Activated CD8-positive, alpha-beta T cell treated with anti-CD3 and anti-CD28 coated beads, Interleukin-2, amount 10 ng/mL, durations not matched to agents 7 days and 5 days (primary cell): ENCODE results near the gene CSTPP1. TPM values are rescaled to one million over a fixed set of nuclear protein-coding genes. Genes with fewer than 3 reads are reported as not detected.
"Not testable (repeated sequence)": the region's sequence is repeated elsewhere in the genome, so short reads cannot be mapped to it uniquely, and the experiment has no call there.

ENCODE experiments used
- ATAC-seq: fragments of 150-1000 bp; cut with Tn5 transposase; one replicate; pipeline ENCODE4 v1.10.0; 2021; ENCODE audit warnings: moderate library complexity
- CTCF ChIA-PET: fragments of 350-600 bp; sonication (Branson Sonifier 250); formaldehyde crosslinking; loops from one replicate; lab custom pipeline; 2021; ENCODE audit warnings: antibody characterized with exemption; lab: Charles Lee
- POLR2A ChIA-PET: fragments of 350-600 bp; sonication (Branson Sonifier 250); formaldehyde crosslinking; loops from one replicate; lab custom pipeline; 2021; ENCODE audit warnings: antibody characterized with exemption; lab: Charles Lee
- DNase-seq: peaks from one replicate; pipeline ENCODE4 v3.0.0-alpha.2; 2020
- H3K27ac Mint-ChIP-seq: one replicate; pipeline ENCODE4 v1.8.0; 2021; ENCODE audit warnings: mild to moderate bottlenecking, mixed read lengths
- H3K27me3 Mint-ChIP-seq: one replicate; pipeline ENCODE4 v1.8.0; 2021; ENCODE audit warnings: low read depth, mixed read lengths
- H3K36me3 Mint-ChIP-seq: one replicate; pipeline ENCODE4 v1.8.0; 2021; ENCODE audit warnings: low read depth, mixed read lengths
- H3K4me1 Mint-ChIP-seq: one replicate; pipeline ENCODE4 v1.8.0; 2021; ENCODE audit warnings: low read depth, mixed read lengths
- H3K4me3 Mint-ChIP-seq: one replicate; pipeline ENCODE4 v1.8.0; 2021; ENCODE audit warnings: mild to moderate bottlenecking, mixed read lengths
- H3K9me3 Mint-ChIP-seq: one replicate; pipeline ENCODE4 v1.8.0; 2022; ENCODE audit warnings: mixed read lengths; ENCODE audit not compliant: insufficient read depth
- total RNA-seq, 2 experiments: library from RNA; stranded (reverse); gene quantifications; one replicate each; pipeline ENCODE4 v1.2.3, GENCODE V29; 2021

The CSTPP1 gene
- total RNA-seq, 2 experiments from 2014 or later = 15.6 to 15.8 TPM

- ChIA-PET CTCF (no interaction called here), POLR2A (no interaction called here)
- Mint-ChIP-seq H3K36me3 (no peaks in the 10 kb centered on the region), H3K4me3 (no peak overlapping the region), H3K4me1 (peaks cover 8% of the 10 kb centered on the region), H3K27ac (no peak overlapping the region), H3K27me3 (no peaks in the 10 kb centered on the region), H3K9me3 (no peaks in the 10 kb centered on the region)
- ATAC-seq (no peak), DNase-seq (no peak)
Measured at GRCh38 chr11:47083913-47084312, 147.4 kb downstream of the CSTPP1 start.

DNA sequence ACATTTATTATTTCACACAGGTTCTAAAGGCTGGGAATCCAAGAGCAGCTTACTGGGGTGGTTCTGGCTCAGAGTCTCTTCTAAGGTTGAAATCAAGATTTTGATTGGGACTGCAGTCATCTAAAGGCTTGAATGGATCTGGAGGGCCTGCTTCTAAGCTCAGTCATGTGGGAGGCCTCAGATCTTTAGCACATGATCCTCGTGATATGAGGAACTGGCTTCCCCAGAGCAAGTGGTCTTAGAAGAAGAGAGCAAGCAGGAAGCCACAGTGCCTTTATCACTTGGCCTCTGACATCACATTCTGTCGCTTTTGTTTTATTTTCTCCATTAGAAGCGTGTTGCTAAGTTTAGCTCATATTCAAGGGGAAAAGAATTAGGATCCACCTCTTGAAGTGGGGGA is 151.2 kb downstream of the CSTPP1 start:
- no peak overlapping the region for H3K4me3 Mint-ChIP-seq
- H3K36me3 Mint-ChIP-seq = no peaks in the 10 kb centered on the region
- H3K27ac Mint-ChIP-seq = no peak overlapping the region
- DNase-seq (no peak), ATAC-seq (peak; percentile 47)
- POLR2A ChIA-PET = no interaction called here
- peaks cover 8% of the 10 kb centered on the region for H3K4me1 Mint-ChIP-seq
- H3K9me3 Mint-ChIP-seq = no peaks in the 10 kb centered on the region
- H3K27me3 Mint-ChIP-seq = no peaks in the 10 kb centered on the region
- CTCF ChIA-PET = no interaction called here

- no peak overlapping the region for H3K4me3 Mint-ChIP-seq
- CTCF ChIA-PET = interaction anchor here (1.0 kb wide), 1 partner anchor 46 kb away, joined by 3 read pairs; no protein-coding TSS in a partner anchor
- H3K4me1 Mint-ChIP-seq = no peaks in the 10 kb centered on the region
- POLR2A ChIA-PET = no interaction called here
- DNase-seq (no peak), ATAC-seq (no peak)
- no peaks in the 10 kb centered on the region for H3K27me3 Mint-ChIP-seq
- H3K36me3 Mint-ChIP-seq = no peaks in the 10 kb centered on the region
- no peak overlapping the region for H3K27ac Mint-ChIP-seq
- no peaks in the 10 kb centered on the region for H3K9me3 Mint-ChIP-seq
Measured at GRCh38 chr11:47093541-47093940, 157.0 kb downstream of the CSTPP1 start.

DNA sequence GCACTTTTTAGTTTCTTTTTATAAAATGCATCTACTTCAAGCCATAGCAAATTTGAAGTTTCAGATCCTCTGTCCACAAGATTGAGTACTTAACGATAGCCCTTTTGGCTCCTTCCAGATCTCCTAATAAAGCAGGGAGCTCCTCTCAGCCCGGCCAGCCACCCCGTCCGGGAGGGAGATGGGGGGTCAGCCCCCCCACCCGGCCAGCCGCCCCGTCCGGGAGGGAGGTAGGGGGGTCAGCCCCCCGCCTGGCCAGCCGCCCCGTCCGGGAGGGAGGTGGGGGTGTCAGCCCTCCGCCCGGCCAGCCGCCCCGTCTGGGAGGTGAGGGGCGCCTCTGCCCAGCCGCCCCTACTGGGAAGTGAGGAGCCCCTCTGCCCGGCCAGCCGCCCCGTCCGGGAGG is 160.3 kb downstream of the CSTPP1 start:
- H3K4me1 Mint-ChIP-seq, CTCF ChIA-PET, H3K27me3 Mint-ChIP-seq, H3K27ac Mint-ChIP-seq, ATAC-seq, DNase-seq, H3K9me3 Mint-ChIP-seq, H3K36me3 Mint-ChIP-seq, H3K4me3 Mint-ChIP-seq, POLR2A ChIA-PET: not testable (repeated sequence)

DNA sequence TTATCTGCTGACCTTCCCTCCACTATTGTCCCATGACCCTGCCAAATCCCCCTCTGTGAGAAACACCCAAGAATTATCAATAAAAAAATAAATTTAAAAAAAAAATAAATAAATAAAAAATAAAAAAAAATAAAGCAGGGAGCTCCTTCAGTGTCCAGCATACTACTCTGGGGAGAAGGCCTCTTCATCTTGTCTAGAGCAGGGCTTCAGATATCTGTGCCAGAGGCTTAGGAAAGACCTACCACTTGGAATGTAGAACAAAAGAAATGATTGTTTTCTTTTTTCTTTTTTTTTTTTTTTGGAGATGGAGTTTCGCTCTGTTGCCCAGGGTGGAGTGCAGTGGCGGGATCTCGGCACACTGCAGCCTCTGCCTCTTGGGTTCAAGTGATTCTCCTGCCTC is 161.7 kb downstream of the CSTPP1 start:
- CTCF ChIA-PET, H3K9me3 Mint-ChIP-seq, H3K4me3 Mint-ChIP-seq, H3K4me1 Mint-ChIP-seq, H3K36me3 Mint-ChIP-seq, DNase-seq, ATAC-seq, POLR2A ChIA-PET, H3K27me3 Mint-ChIP-seq, H3K27ac Mint-ChIP-seq: not testable (repeated sequence)

DNA sequence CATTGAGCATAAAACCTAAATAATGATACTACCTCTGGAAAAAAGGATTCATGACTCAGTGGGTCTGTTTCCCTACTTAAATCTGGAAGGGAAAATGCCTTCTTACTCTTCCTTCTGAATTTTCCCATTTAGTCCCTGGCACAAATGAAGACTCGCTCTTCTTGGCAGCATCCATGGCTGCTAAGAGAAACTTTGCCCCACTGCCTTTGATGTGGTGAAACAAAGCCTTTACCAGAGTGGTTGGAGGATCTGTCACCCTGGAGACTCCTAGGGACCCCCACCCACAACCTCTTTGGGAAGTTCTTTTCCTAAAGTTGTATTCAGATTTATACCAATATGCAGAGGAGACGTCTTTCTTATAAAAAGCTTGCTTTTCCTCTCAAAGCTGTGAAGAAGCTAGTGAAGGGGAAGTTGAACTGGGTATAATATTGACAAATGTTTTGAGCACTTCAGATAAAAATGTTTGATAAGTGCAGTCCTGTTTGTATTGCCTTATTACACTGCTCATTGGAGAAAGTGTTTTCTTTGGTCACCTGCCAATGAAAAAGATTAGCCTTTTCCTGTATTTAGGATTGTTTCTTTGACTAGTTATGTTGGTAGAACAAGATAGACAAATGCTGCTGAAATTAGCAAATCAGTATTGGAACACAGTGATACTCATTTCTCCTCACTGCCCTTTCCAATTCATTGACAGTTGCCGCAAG is 162.8 kb downstream of the CSTPP1 start:
- Mint-ChIP-seq H3K4me3 (no peak overlapping the region), H3K36me3 (no peaks in the 10 kb centered on the region), H3K9me3 (no peaks in the 10 kb centered on the region), H3K27me3 (no peaks in the 10 kb centered on the region), H3K27ac (no peak overlapping the region), H3K4me1 (no peaks in the 10 kb centered on the region)
- POLR2A ChIA-PET = no interaction called here
- DNase-seq (no peak), ATAC-seq (no peak)
- CTCF ChIA-PET = no interaction called here

DNA sequence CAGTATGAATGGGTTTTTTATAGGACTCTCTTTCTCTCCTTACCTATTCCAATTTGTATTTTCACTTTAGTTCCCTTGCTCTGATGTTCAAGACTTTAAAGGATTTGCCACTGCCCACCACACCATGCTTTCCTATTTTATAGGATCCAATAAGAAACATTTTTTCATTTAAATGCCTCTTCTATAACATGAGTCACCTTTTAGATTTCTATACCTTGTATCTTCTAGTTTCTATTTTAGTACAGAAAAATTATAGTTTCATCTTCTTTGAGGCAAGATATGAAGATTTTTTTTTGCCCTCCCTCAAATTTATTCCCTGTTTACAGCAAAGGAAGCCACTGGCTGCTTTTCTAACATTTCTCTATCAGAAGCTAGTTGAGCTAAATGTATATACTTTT is 163.4 kb downstream of the CSTPP1 start:
- CTCF ChIA-PET = no interaction called here

GRCh38 chr11:47101406-47101805 is 164.8 kb downstream of the CSTPP1 start:
- no peaks in the 10 kb centered on the region for H3K36me3 Mint-ChIP-seq
- no peak for ATAC-seq
- H3K4me1 Mint-ChIP-seq = no peaks in the 10 kb centered on the region
- no peak for DNase-seq
- CTCF ChIA-PET = no interaction called here
- no peak overlapping the region for H3K4me3 Mint-ChIP-seq
- H3K27me3 Mint-ChIP-seq = no peaks in the 10 kb centered on the region
- H3K9me3 Mint-ChIP-seq = no peaks in the 10 kb centered on the region
- no peak overlapping the region for H3K27ac Mint-ChIP-seq
- POLR2A ChIA-PET = no interaction called here

More for the DNA sequence above, 163.4 kb downstream of the CSTPP1 start:
- no peak overlapping the region for H3K4me3 Mint-ChIP-seq
- no peaks in the 10 kb centered on the region for H3K4me1 Mint-ChIP-seq
- H3K27me3 Mint-ChIP-seq = no peaks in the 10 kb centered on the region
- POLR2A ChIA-PET = no interaction called here
- no peak overlapping the region for H3K27ac Mint-ChIP-seq
- H3K36me3 Mint-ChIP-seq = no peaks in the 10 kb centered on the region
- DNase-seq (no peak), ATAC-seq (no peak)
- H3K9me3 Mint-ChIP-seq = no peaks in the 10 kb centered on the region

DNA sequence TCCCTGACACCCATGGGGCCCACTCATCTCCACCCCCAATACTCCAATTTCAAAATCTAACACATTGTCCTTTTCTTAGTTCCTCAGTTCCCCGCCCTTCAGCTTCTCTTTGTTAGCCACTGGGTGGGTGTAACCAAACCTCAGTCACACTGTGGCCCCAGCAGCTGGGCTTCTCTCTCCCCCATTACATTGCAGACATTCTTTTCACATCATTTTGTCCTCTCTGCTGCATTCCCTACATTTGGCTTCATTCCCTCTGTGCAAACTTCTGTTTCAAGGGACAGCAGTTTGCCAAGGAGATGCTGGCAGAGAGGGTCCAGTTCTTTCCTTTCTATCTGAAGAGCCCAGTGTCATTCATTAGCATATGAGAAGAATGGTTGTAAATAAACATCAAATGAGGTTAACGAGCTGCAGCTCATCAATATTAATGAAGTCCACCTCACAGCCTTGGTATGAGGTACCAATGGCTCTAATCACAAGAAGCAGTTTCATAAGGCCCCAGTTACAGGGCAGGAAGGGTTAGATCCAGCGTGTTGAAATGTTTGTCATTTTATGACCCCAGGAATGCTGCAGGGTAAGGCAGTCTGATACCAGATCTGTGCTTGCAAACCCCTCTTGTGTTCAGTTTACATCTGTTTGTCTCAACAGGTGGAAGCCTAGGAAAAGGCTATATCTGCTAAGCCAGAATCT is 167.8 kb downstream of the CSTPP1 start:
- ChIA-PET POLR2A (no interaction called here), CTCF (interaction anchor here (0.6 kb wide), 1 partner anchor 168 kb away, joined by 3 read pairs; the partner anchor contains the start of gene CSTPP1)
- no peak for ATAC-seq
- H3K27me3 Mint-ChIP-seq = no peaks in the 10 kb centered on the region
- H3K4me1 Mint-ChIP-seq = no peaks in the 10 kb centered on the region
- H3K4me3 Mint-ChIP-seq = no peak overlapping the region
- peak overlapping the region; percentile 8 for H3K27ac Mint-ChIP-seq
- H3K36me3 Mint-ChIP-seq = no peaks in the 10 kb centered on the region
- no peaks in the 10 kb centered on the region for H3K9me3 Mint-ChIP-seq
- no peak for DNase-seq

DNA sequence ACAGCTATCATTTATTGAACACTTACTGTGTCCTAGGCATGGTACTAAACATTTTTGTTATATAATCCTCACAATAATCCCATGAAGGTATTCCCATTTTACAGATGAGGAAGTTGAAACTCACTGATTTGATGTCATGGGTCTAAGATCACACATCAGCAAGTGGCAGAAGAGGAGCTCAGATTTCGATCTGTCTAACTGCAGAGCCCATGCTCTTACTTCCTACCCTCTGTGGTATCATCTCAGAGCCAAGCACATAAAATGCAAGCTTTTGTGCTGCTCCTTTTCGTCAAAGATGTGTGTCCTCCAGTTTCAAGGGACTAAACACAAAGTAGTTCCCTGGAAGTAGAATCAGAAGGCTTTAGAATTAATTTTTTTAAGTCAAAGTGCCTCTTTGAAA is 169.0 kb downstream of the CSTPP1 start:
- ChIA-PET CTCF (interaction anchor here (0.6 kb wide), 1 partner anchor 14 kb away, joined by 3 read pairs; no protein-coding TSS in a partner anchor), POLR2A (no interaction called here)
- no peaks in the 10 kb centered on the region for H3K36me3 Mint-ChIP-seq

DNA sequence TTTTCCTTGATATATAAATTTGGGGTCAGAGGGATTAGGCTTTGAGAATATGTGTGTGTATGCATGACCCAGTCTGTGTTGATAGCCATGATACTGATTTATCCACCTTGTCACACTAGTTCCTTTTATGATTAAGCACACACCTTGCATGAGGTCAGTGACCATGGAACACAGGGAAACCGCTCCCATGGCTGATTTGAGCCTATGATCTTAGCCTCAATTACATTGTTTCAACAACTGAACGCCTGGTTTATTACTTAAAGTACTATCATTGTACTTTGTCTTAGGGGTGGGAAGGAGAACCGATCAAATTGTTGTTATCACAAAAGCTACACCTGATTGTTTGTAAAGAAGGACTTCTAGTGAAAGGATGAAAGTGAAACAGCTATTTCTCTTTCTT is 169.4 kb downstream of the CSTPP1 start:
- ChIA-PET CTCF (interaction anchor here (0.6 kb wide), 1 partner anchor 13 kb away, joined by 3 read pairs; no protein-coding TSS in a partner anchor), POLR2A (no interaction called here)
- H3K4me3 Mint-ChIP-seq = no peak overlapping the region
- H3K9me3 Mint-ChIP-seq = no peaks in the 10 kb centered on the region
- H3K27me3 Mint-ChIP-seq = no peaks in the 10 kb centered on the region
- H3K27ac Mint-ChIP-seq = no peak overlapping the region
- DNase-seq (no peak), ATAC-seq (no peak)
- H3K36me3 Mint-ChIP-seq = no peaks in the 10 kb centered on the region
- no peaks in the 10 kb centered on the region for H3K4me1 Mint-ChIP-seq

More for the DNA sequence above, 169.0 kb downstream of the CSTPP1 start:
- Mint-ChIP-seq H3K9me3 (no peaks in the 10 kb centered on the region), H3K27me3 (no peaks in the 10 kb centered on the region), H3K27ac (no peak overlapping the region), H3K4me1 (no peaks in the 10 kb centered on the region), H3K4me3 (no peak overlapping the region)
- ATAC-seq = no peak
- no peak for DNase-seq

GRCh38 chr11:47106798-47107411 is 170.3 kb downstream of the CSTPP1 start:
- ChIA-PET POLR2A (no interaction called here), CTCF (no interaction called here)
- no peak for DNase-seq
- Mint-ChIP-seq H3K27me3 (no peaks in the 10 kb centered on the region), H3K9me3 (no peaks in the 10 kb centered on the region), H3K27ac (no peak overlapping the region), H3K4me3 (no peak overlapping the region), H3K36me3 (no peaks in the 10 kb centered on the region), H3K4me1 (no peaks in the 10 kb centered on the region)
- ATAC-seq = no peak
